HepG2 (cell line): Measurements from ENCODE around the gene GSK3A. TPM values are rescaled to one million over a fixed set of nuclear protein-coding genes. Genes with fewer than 3 reads are reported as not detected.
A peak's percentile ranks its signal among the peaks of the same experiment; 100 is the strongest.

ENCODE experiments used
- ATAC-seq: fragments of 200-7000 bp; cut with Tn5 transposase; 3 replicates; pipeline ENCODE4 v1.9.1; 2020; ENCODE audit warnings: mild to moderate bottlenecking, moderate library complexity
- BruUV-seq: library from RNA; stranded (reverse); fragments of 400-500 nt; replicated peaks from 2 replicates; lab custom pipeline; 2021; lab: Mats Ljungman, UMichigan
- CTCF ChIA-PET: fragments of 300-600 bp; formaldehyde crosslinking; extraction: SDS; loops from one replicate; lab custom pipeline; 2021; ENCODE audit warnings: low total read pairs, inconsistent platforms, low intra/inter-chr PET ratio; lab: Yijun Ruan, JAX
- POLR2A ChIA-PET: fragments of 350-600 bp; sonication (Branson Sonifier 250); formaldehyde crosslinking; loops from one replicate; lab custom pipeline; 2020; ENCODE audit warnings: antibody characterized with exemption, inconsistent platforms; lab: Yijun Ruan, JAX
- DNase-seq: peaks from one replicate; pipeline ENCODE4 v3.0.0-alpha.2; 2015; ENCODE audit warnings: low spot score
- FAIRE-seq: peaks from 3 replicates; lab custom pipeline; 2011; peaks lifted over from hg19 to GRCh38; lab: Jason Lieb, UNC
- H2AFZ ChIP-seq: one replicate; pipeline ENCODE4 v1.6.1; 2011; ENCODE audit warnings: low read length, inconsistent platforms
- H3K27ac ChIP-seq: fragments of 300-600 bp; 3 replicates; pipeline ENCODE4 v1.8.0; 2011; ENCODE audit warnings: mixed run types, mild to moderate bottlenecking, mixed read lengths, low read length, inconsistent platforms; ENCODE audit not compliant: insufficient read depth; ENCODE audit errors: extremely low read length
- H3K27me3 ChIP-seq, 2 experiments: fragments of 200-600 bp in 1 of 2; 2 replicates in 1 of 2; 3 replicates in 1 of 2; pipeline versions ENCODE4 v1.6.0 to v1.8.0; 2011; ENCODE audit warnings: low read length in 2 of 2, mild to moderate bottlenecking in 2 of 2, moderate library complexity in 2 of 2, inconsistent platforms in 1 of 2; ENCODE audit not compliant: insufficient read depth in 2 of 2, control insufficient read depth in 1 of 2
- H3K36me3 ChIP-seq, 2 experiments: fragments of 200-600 bp in 1 of 2; replicated peaks in 1 of 2; 2 replicates in 1 of 2; 3 replicates in 1 of 2; pipeline versions ENCODE4 v1.5.1 to v1.8.0; 2011; ENCODE audit warnings: low read length in 2 of 2, inconsistent platforms in 1 of 2; ENCODE audit not compliant: insufficient read depth in 2 of 2, control insufficient read depth in 1 of 2
- H3K4me1 ChIP-seq: 2 replicates; pipeline ENCODE4 v1.5.1; 2012; ENCODE audit warnings: low read length, inconsistent platforms; ENCODE audit not compliant: insufficient read depth
- H3K4me2 ChIP-seq: 2 replicates; pipeline ENCODE4 v1.6.0; 2011; ENCODE audit warnings: low read depth, low read length, inconsistent platforms
- H3K4me3 ChIP-seq, 3 experiments: fragments of 200-600 bp in 1 of 3; sonication (generic), shearing (Covaris generic) in 1 of 3; replicated peaks in 1 of 3; 2 replicates each; pipeline ENCODE4 v1.5.1; 2011 to 2016; ENCODE audit warnings: low read length in 3 of 3, inconsistent platforms in 2 of 3, low read depth in 2 of 3, mild to moderate bottlenecking in 2 of 3, control low read depth in 1 of 3, mixed read lengths in 1 of 3; ENCODE audit not compliant: insufficient read depth in 1 of 3
- H3K79me2 ChIP-seq: one replicate; pipeline ENCODE4 v1.6.1; 2011; ENCODE audit warnings: low read length, inconsistent platforms; ENCODE audit not compliant: insufficient read depth
- H3K9ac ChIP-seq: 2 replicates; pipeline ENCODE4 v1.6.0; 2011; ENCODE audit warnings: mild to moderate bottlenecking, low read depth, low read length, inconsistent platforms; ENCODE audit not compliant: insufficient read depth
- H3K9me3 ChIP-seq: 2 replicates; pipeline ENCODE4 v1.5.1; 2012; ENCODE audit warnings: mild to moderate bottlenecking, low read length
- H4K20me1 ChIP-seq: 2 replicates; pipeline ENCODE4 v1.6.0; 2011; ENCODE audit warnings: inconsistent platforms, mild to moderate bottlenecking, low read length, moderate library complexity; ENCODE audit not compliant: insufficient read depth
- ATF7 ChIP-seq, 2 experiments: fragments of 450-650 bp in 1 of 2; sonication (generic) in 1 of 2; formaldehyde crosslinking in 1 of 2; IDR thresholded peaks; 2 replicates each; pipeline versions ENCODE4 v1.4.0 to v1.6.1; 2016 to 2020; ENCODE audit warnings: antibody characterized with exemption in 1 of 2, mild to moderate bottlenecking in 1 of 2, missing genetic modification reagents in 1 of 2
- POLR2G ChIP-seq: fragments of 200-400 bp; formaldehyde crosslinking; IDR thresholded peaks from 2 replicates; pipeline ENCODE4 v1.6.1; 2018; ENCODE audit warnings: mild to moderate bottlenecking, low read depth, low read length, moderate library complexity
- RBM22 ChIP-seq: fragments of 200-400 bp; formaldehyde crosslinking; optimal IDR thresholded peaks from 2 replicates; pipeline ENCODE3; 2017; ENCODE audit warnings: mild to moderate bottlenecking, low read length, moderate library complexity
- TOE1 ChIP-seq: sonication (generic); formaldehyde crosslinking; IDR thresholded peaks from 2 replicates; pipeline ENCODE4 v1.4.0; 2020; ENCODE audit warnings: mild to moderate bottlenecking, missing genetic modification reagents
- TOPORS ChIP-seq: sonication (generic); formaldehyde crosslinking; IDR thresholded peaks from 2 replicates; pipeline ENCODE4 v1.8.0; 2023; ENCODE audit warnings: mild to moderate bottlenecking, missing genetic modification reagents
- ZNF143 ChIP-seq: sonication (generic); formaldehyde crosslinking; IDR thresholded peaks from 2 replicates; pipeline ENCODE4 v1.4.0; 2020; ENCODE audit warnings: missing genetic modification reagents
- ZNF282 ChIP-seq: fragments of 450-650 bp; IDR thresholded peaks from 2 replicates; pipeline ENCODE4 v1.6.1; 2018; ENCODE audit not compliant: partially characterized antibody
- ZNF33A ChIP-seq: sonication (generic); formaldehyde crosslinking; IDR thresholded peaks from 2 replicates; pipeline ENCODE4 v1.5.1; 2020; ENCODE audit warnings: missing genetic modification reagents, mild to moderate bottlenecking, moderate library complexity, borderline replicate concordance
- ZNF629 ChIP-seq: sonication (generic); formaldehyde crosslinking; conservative IDR thresholded peaks from 2 replicates; pipeline ENCODE4 v1.5.0; 2020; ENCODE audit warnings: missing genetic modification reagents
- WGBS: methylation state at CpG from one replicate; pipeline ENCODE4 v1.1.6; 2017; ENCODE audit warnings: low lambda C conversion rate; 5-methylcytosine and 5-hydroxymethylcytosine counted together
- in situ Hi-C: cut with HindIII; loops from 2 replicates; pipeline ENCODE4 v1.10.0; 2017; ENCODE audit warnings: low pct_unique_long_range_greater_than_20kb; ENCODE audit not compliant: extremely low pct_ligation_motif_present
- intact Hi-C: fragments of 100-400 bp; cut with micrococcal nuclease; formaldehyde crosslinking; loops from one replicate; pipeline ENCODE4 v1.10.0; 2022; ENCODE audit not compliant: unreplicated experiment
- polyA plus RNA-seq, 8 experiments: library from polyadenylated mRNA; depleted of rRNA in 3 of 8; stranded (reverse) in 7 of 8; unstranded in 1 of 8; fragments of >200 nt; fragmentation: Illumina TruSeq in 4 of 8; extraction: Trizol in 4 of 8; gene quantifications; 2 replicates each; pipeline versions ENCODE4 v1.2.1 to v1.2.3, GENCODE V29; 2011 to 2016; ENCODE audit warnings: low read depth in 4 of 8, missing spikeins in 1 of 8, mixed read lengths in 1 of 8; ENCODE audit not compliant: insufficient read depth in 1 of 8
- total RNA-seq, 5 experiments: library from RNA; depleted of rRNA; stranded (reverse); fragments of >200 nt; fragmentation: Illumina TruSeq; extraction: Trizol; gene quantifications; 2 replicates each; pipeline ENCODE4 v1.2.3, GENCODE V29; 2016; ENCODE audit warnings: low read depth in 1 of 5
- TF ChIP-seq, protein P1 (sequence below): fragments of 450-650 bp; IDR thresholded peaks from 2 replicates; pipeline ENCODE4 v1.6.1; 2016

GSK3A gene
- total and polyA plus RNA-seq, 2 of the 13 experiments (the other 11 are each of a cell fraction or from before 2014, with no cell fraction given) = 16.9 to 52.5 TPM

DNA sequence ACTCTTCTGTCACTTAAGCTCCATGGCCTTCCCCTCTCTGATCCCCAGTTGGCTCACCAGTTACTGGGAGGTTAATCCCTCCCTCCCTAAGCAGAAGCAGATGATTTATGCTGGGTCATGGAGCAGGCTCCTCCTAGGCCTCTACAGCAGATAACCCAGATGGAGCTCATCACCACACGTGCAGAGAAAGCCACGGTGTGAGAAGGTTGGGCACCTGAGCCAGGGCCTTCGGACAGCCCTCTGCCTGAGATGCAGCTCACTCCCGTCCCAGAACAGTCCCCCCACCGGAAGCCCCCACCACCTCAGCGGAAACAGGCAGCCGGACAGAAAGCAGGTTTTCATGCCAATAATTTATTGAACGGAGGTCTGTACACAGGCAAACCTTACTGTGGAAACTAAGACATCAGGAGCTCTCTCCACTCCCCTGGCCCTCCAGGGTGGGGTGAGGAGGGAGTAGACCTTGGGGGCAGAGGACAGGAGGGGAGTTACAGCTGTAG, 12.5 kb downstream of the GSK3A start:
- BruUV-seq = no TSS peak
- POLR2A ChIA-PET = interaction anchor here (1.1 to 3.0 kb wide), 3 partner anchors 9 to 17 kb away, joined by 3 to 13 read pairs (median 3); partner anchors contain the start of gene GSK3A
- no peak for TF ChIP-seq TOE1 (CRISPR knock-in tag)
- no peak for TF ChIP-seq ZNF629 (CRISPR knock-in tag)
- TF ChIP-seq ATF7 (IDR thresholded peaks at IDR 0.05) = no peak
- TF ChIP-seq ATF7 (CRISPR knock-in tag; IDR thresholded peaks at IDR 0.05) = no peak
- TF ChIP-seq, protein P1, sequence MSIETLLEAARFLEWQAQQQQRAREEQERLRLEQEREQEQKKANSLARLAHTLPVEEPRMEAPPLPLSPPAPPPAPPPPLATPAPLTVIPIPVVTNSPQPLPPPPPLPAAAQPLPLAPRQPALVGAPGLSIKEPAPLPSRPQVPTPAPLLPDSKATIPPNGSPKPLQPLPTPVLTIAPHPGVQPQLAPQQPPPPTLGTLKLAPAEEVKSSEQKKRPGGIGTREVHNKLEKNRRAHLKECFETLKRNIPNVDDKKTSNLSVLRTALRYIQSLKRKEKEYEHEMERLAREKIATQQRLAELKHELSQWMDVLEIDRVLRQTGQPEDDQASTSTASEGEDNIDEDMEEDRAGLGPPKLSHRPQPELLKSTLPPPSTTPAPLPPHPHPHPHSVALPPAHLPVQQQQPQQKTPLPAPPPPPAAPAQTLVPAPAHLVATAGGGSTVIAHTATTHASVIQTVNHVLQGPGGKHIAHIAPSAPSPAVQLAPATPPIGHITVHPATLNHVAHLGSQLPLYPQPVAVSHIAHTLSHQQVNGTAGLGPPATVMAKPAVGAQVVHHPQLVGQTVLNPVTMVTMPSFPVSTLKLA = no peak
- no peak for TF ChIP-seq ZNF282
- peak; percentile 2; the same call in 1 of the 2 replicates for TF ChIP-seq POLR2G
- no peak for TF ChIP-seq ZNF33A
- TF ChIP-seq TOPORS (CRISPR knock-in tag) = no peak
- peak; percentile 82 for TF ChIP-seq RBM22
- TF ChIP-seq ZNF143 = no peak
- TF ChIP-seq, all 625 proteins: peak for 2
- H3K9me3 ChIP-seq = no peaks in the 10 kb centered on the region
- in situ Hi-C loops = no loop called here
- FAIRE-seq = peak; percentile 21
- peaks cover 41% of the 10 kb centered on the region for H3K4me1 ChIP-seq
- no peak overlapping the region for H3K4me2 ChIP-seq
- no peaks in the 10 kb centered on the region for H3K27me3 ChIP-seq
- intact Hi-C loops = no loop called here
- no peak for DNase-seq
- WGBS = 100% methylated on average over 3 of the region's 8 CpGs
- peaks cover 3% of the 10 kb centered on the region for H3K79me2 ChIP-seq
- peaks cover 6% of the 10 kb centered on the region; the same call in 1 of the 2 replicates for H4K20me1 ChIP-seq
- ATAC-seq = peak; percentile 14; the same call in 2 of the 3 replicates
- peak overlapping the region; percentile 17 for H3K27ac ChIP-seq
- peaks cover 30 to 67% of the 10 kb centered on the region in 2 experiments for H3K36me3 ChIP-seq
- no peak overlapping the region for H3K9ac ChIP-seq
- CTCF ChIA-PET = interaction anchor here (0.8 kb wide), 1 partner anchor 61 kb away, joined by 3 read pairs; no protein-coding TSS in a partner anchor
- no peak overlapping the region for H3K4me3 ChIP-seq
- no peak overlapping the region for H2AFZ ChIP-seq
